ENCODE data around the gene DEFB125. TPM values are rescaled to one million over a fixed set of nuclear protein-coding genes. Genes with fewer than 3 reads are reported as not detected.

The DEFB125 gene
- total RNA-seq, 1 experiment from 2014 or later: not detected

- Histone ChIP-seq H3K36me3 (ENCODE audit: control insufficient read depth, insufficient read depth, low read length) (no peaks in the 10 kb centered on the region), H3K9me3 (ENCODE audit: control insufficient read depth, insufficient read depth, low read depth, low read length) (no peaks in the 10 kb centered on the region), H3K4me3 (ENCODE audit: low read depth in 2 of 2, low read length in 2 of 2) (no peak overlapping the region), H3K27me3 (ENCODE audit: control insufficient read depth, insufficient read depth, low read length) (peaks cover 22% of the 10 kb centered on the region), H3K4me1 (ENCODE audit: control insufficient read depth, insufficient read depth, low read length) (no peaks in the 10 kb centered on the region), H3K27ac (ENCODE audit: low read length) (no peak overlapping the region)
- DNase-seq (ENCODE audit: low read depth, low spot score) (no peak), ATAC-seq (no peak)
- TF ChIP-seq POLR2AphosphoS5 (IDR thresholded peaks at IDR 0.05; ENCODE audit: low read depth, low read length) (no peak), TCF7L2 (IDR thresholded peaks at IDR 0.05; ENCODE audit: low read depth, low read length) (no peak), REST (IDR thresholded peaks at IDR 0.05; ENCODE audit: insufficient read depth in 1 of 2, low read depth in 2 of 2, low read length in 1 of 2) (no peak), SIN3A (IDR thresholded peaks at IDR 0.05; ENCODE audit: borderline replicate concordance, insufficient read depth, low read depth, low read length) (no peak), CTCF (IDR thresholded peaks at IDR 0.05) (no peak)
- CTCF ChIA-PET: no interaction called here
- POLR2A ChIA-PET: no interaction called here
- no TSS peak for BruUV-seq (replicated peaks)
- in situ Hi-C loops (cut with HindIII; ENCODE audit: low pct_unique_long_range_greater_than_20kb, low sequenced_read_pairs) (no loop called here), intact Hi-C loops (cut with micrococcal nuclease; ENCODE audit: unreplicated experiment) (no loop called here)
Measured at GRCh38 chr20:103456-103855, 16.0 kb downstream of the DEFB125 start.

GRCh38 chr20:112396-112795 is 24.9 kb downstream of the DEFB125 start:
- ChIA-PET CTCF (no interaction called here), POLR2A (no interaction called here)
- BruUV-seq (replicated peaks): no TSS peak
- no peak overlapping the region for H3K27ac ChIP-seq (ENCODE audit: low read length)
- no peaks in the 10 kb centered on the region for H3K36me3 ChIP-seq (ENCODE audit: control insufficient read depth, insufficient read depth, low read length)
- no peak overlapping the region for H3K4me3 ChIP-seq (ENCODE audit: low read depth in 2 of 2, low read length in 2 of 2)
- TF ChIP-seq CTCF (IDR thresholded peaks at IDR 0.05): no peak
- no peak for TF ChIP-seq POLR2AphosphoS5 (IDR thresholded peaks at IDR 0.05; ENCODE audit: low read depth, low read length)
- no peak for TF ChIP-seq SIN3A (IDR thresholded peaks at IDR 0.05; ENCODE audit: borderline replicate concordance, insufficient read depth, low read depth, low read length)
- TF ChIP-seq TCF7L2 (IDR thresholded peaks at IDR 0.05; ENCODE audit: low read depth, low read length): no peak
- no peak for TF ChIP-seq REST (IDR thresholded peaks at IDR 0.05; ENCODE audit: insufficient read depth in 1 of 2, low read depth in 2 of 2, low read length in 1 of 2)
- intact Hi-C loops (cut with micrococcal nuclease; ENCODE audit: unreplicated experiment): no loop called here
- no peaks in the 10 kb centered on the region for H3K4me1 ChIP-seq (ENCODE audit: control insufficient read depth, insufficient read depth, low read length)
- ATAC-seq: no peak
- DNase-seq (ENCODE audit: low read depth, low spot score): no peak
- H3K9me3 ChIP-seq (ENCODE audit: control insufficient read depth, insufficient read depth, low read depth, low read length): no peaks in the 10 kb centered on the region
- in situ Hi-C loops (cut with HindIII; ENCODE audit: low pct_unique_long_range_greater_than_20kb, low sequenced_read_pairs): no loop called here
- H3K27me3 ChIP-seq (ENCODE audit: control insufficient read depth, insufficient read depth, low read length): peaks cover 3% of the 10 kb centered on the region; the same call in 1 of the 2 replicates
